NB4 (cell line): Measurements from ENCODE around the gene MYLIP.

Experiments
- POLR2A ChIP-seq: IDR thresholded peaks from 2 replicates; pipeline ENCODE4 v1.6.1; 2011; ENCODE audit warnings: mild to moderate bottlenecking; ENCODE audit not compliant: insufficient read length; ENCODE audit errors: extremely low read depth
- TF ChIP-seq, protein P1 (sequence below): IDR thresholded peaks from one replicate; pipeline ENCODE4 v1.5.1; 2012; ENCODE audit warnings: low read depth, low read length
- TF ChIP-seq, protein P2 (sequence below): IDR thresholded peaks from 2 replicates; pipeline ENCODE4 v1.6.1; 2011; ENCODE audit warnings: low read depth, low read length

DNA sequence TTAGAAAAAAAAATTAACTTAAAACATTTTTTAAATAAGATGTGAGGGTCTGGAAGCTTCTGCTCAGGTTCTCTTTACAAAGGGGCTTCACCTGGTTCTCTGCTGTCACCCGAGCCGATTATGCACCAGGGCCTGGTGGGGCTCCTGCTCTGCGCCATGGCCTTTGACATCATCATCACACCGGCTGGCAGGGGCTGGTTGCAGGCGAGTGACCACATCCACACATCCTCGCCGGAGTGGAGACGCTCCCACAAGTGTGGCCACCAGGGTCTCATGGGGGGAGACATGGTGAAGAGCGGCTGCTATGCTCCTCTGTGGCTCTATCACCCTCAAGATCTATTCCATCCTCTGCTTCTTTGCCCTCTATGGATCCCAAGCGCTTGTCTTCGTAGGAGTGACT is 31.9 kb downstream of the MYLIP start:
- TF ChIP-seq, protein P1, sequence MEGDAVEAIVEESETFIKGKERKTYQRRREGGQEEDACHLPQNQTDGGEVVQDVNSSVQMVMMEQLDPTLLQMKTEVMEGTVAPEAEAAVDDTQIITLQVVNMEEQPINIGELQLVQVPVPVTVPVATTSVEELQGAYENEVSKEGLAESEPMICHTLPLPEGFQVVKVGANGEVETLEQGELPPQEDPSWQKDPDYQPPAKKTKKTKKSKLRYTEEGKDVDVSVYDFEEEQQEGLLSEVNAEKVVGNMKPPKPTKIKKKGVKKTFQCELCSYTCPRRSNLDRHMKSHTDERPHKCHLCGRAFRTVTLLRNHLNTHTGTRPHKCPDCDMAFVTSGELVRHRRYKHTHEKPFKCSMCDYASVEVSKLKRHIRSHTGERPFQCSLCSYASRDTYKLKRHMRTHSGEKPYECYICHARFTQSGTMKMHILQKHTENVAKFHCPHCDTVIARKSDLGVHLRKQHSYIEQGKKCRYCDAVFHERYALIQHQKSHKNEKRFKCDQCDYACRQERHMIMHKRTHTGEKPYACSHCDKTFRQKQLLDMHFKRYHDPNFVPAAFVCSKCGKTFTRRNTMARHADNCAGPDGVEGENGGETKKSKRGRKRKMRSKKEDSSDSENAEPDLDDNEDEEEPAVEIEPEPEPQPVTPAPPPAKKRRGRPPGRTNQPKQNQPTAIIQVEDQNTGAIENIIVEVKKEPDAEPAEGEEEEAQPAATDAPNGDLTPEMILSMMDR = no peak
- TF ChIP-seq, protein P2, sequence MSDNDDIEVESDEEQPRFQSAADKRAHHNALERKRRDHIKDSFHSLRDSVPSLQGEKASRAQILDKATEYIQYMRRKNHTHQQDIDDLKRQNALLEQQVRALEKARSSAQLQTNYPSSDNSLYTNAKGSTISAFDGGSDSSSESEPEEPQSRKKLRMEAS = no peak
- no peak for TF ChIP-seq POLR2A
